Stomach (tissue), 4 donors: ENCODE measurements around the gene BAHD1.

Experiments
- POLR2A ChIP-seq, 4 donors: fragments of 450-650 bp; IDR thresholded peaks; one replicate each; pipeline ENCODE4 v1.6.1; 2016; ENCODE audit warnings: antibody characterized with exemption in 4 of 4, control low read depth in 2 of 4, mild to moderate bottlenecking in 1 of 4, moderate library complexity in 1 of 4
- POLR2AphosphoS5 ChIP-seq, 3 donors: sonication (generic); formaldehyde crosslinking; IDR thresholded peaks; one replicate each; pipeline ENCODE4 v1.6.1; 2016; ENCODE audit warnings: antibody characterized with exemption in 3 of 3
- TF ChIP-seq, protein P1 (sequence below), 7 experiments: fragments of 450-650 bp in 4 of 7; fragments of 200-600 bp in 3 of 7; sonication (generic) in 3 of 7; IDR thresholded peaks; one replicate each; pipeline ENCODE4 v1.5.1; 2016 to 2019; ENCODE audit warnings: antibody characterized with exemption in 7 of 7, control low read depth in 2 of 7, mild to moderate bottlenecking in 1 of 7

- TF ChIP-seq, protein P1, sequence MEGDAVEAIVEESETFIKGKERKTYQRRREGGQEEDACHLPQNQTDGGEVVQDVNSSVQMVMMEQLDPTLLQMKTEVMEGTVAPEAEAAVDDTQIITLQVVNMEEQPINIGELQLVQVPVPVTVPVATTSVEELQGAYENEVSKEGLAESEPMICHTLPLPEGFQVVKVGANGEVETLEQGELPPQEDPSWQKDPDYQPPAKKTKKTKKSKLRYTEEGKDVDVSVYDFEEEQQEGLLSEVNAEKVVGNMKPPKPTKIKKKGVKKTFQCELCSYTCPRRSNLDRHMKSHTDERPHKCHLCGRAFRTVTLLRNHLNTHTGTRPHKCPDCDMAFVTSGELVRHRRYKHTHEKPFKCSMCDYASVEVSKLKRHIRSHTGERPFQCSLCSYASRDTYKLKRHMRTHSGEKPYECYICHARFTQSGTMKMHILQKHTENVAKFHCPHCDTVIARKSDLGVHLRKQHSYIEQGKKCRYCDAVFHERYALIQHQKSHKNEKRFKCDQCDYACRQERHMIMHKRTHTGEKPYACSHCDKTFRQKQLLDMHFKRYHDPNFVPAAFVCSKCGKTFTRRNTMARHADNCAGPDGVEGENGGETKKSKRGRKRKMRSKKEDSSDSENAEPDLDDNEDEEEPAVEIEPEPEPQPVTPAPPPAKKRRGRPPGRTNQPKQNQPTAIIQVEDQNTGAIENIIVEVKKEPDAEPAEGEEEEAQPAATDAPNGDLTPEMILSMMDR (IDR thresholded peaks at IDR 0.05) = no peak
- TF ChIP-seq POLR2A (IDR thresholded peaks at IDR 0.05) (no peak), POLR2AphosphoS5 (IDR thresholded peaks at IDR 0.05) (no peak)
These were observed 19.7 kb downstream of the BAHD1 start for GRCh38 chr15:40460404-40460803.
